Stimulated activated CD8-positive, alpha-beta memory T cell treated with anti-CD3 and anti-CD28 coated beads, Interleukin-4, amount 100 ng/mL, for 1 hour (primary cell): ENCODE results near the gene PLA2R1.

Experiments
- DNase-seq, 2 donors: peaks; one replicate each; pipeline ENCODE4 v3.0.0-alpha.2; 2020; ENCODE audit warnings: low read depth in 2 of 2, low spot score in 1 of 2

PLA2R1 gene

DNA sequence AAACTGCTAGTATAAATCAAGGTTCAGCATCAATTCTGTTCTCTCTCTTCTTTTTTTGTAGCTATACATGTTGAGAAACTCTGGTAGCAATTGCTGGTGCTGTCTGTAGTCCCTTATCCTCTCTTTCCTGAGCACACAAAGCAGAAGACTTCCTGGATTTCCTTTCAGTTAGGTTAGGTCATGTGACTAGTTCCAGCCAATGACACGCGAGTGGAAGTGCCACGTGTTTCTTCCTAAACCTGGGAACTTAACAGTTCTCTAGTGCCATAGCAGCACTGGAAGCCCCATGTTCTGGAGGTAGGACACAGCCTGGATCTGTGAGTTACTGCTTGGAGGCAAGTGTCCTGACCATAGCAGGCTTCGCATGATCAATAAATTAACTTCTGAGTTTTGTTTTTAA is 125.9 kb downstream of the PLA2R1 start:
- DNase-seq: no peak

DNA sequence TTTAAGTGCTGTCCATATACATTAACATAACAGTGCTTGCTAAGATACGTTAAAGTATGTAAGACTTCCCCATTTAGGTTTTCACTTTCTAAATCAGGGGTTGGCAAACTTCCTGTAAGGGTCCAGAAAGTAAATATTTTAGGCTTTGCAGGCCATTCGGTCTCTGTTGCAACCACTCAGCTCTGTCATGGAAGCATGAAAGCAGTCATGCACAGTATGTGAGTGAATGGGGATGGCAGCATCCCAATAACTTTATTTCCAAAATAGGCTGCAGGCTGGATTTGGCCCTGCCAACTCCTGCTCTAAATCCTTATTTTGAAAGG is 128.7 kb downstream of the PLA2R1 start:
- DNase-seq: no peak

DNA sequence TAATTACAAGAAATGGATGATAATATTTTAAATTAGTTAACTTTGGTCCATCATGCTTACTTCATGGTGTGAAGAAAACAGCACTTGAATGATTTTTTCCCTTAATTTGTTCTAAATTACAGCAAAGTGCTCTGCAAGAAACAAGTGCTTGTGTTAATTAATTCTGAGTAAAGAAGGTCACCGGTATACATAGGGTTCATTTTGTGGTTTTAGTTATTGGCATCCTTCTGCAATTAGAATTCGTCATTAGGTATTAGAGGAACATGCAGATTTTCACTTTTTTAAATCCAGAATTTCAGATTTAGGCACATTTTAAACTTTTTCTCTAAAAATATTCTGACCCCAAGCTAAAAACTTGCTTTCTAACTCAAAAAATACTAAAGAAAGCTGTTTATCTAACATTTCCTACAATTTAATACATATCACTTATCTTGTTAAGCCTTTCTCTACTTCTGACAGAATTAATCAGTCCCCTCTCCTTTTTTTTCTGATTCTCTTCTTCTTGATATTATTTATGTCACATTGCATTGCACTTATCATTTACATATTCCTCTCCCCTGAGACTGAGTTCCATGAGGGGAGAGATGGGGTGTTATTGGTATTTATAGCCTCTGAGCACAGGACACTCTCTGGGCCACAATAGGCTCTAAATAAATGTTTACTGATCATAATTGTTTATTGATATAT is 129.2 kb downstream of the PLA2R1 start:
- DNase-seq: no peak

DNA sequence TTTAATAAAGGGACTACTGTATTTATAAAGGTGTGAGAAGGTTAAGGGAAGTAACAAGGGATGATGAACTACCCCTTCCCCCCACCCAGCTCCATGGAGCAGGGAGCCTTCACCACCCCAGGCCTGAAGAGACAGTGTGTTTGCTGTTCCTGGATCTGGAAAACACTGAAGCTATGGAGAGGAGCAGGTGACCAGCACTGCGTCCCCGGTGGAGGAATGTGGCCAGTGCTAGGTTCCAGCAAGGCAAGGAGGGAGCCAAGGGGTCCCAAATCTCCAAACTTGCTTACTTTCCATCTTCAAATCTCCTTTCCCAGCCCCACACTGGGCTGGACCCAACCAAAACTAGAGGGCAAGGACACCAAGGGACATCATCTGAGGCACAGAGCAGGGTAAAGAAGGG is 135.7 kb downstream of the PLA2R1 start:
- no peak for DNase-seq

DNA sequence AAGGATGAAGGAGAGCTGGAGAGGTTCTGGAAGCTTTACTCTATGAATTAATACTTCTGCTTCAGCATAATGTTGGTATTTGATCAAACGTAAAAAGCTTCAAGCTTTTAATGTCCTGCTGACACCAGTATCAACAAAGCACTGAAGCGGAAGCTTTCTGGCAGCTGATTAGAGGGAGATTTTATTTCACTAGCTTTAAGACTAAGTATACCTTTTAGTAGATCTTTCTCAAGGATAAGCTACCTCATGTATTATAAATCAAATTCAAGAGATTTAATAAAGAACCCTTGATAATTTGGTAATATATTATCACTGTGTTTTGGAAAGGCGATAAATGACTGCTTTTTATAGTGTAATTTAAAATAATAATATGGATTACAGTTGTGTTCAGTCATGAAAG is 136.4 kb downstream of the PLA2R1 start:
- DNase-seq: no peak

DNA sequence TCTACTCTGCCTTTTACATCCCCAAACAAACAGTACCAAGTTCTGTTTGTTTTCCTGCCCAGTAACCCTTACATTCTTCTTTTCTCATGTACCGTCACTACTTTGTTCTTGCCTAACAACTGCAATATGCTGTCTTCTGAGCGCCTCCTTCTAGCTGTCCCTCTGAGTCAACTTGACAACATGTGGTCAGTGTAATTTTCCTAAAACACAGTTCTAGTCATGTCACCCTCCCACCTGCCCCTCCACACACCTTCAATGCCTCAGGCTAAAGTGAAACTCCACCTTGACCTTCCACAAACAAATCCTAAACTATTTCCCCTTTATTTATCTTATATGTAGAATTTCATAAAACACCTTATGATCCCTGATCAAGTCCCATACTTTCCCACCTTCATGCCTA is 139.9 kb downstream of the PLA2R1 start:
- DNase-seq: no peak

DNA sequence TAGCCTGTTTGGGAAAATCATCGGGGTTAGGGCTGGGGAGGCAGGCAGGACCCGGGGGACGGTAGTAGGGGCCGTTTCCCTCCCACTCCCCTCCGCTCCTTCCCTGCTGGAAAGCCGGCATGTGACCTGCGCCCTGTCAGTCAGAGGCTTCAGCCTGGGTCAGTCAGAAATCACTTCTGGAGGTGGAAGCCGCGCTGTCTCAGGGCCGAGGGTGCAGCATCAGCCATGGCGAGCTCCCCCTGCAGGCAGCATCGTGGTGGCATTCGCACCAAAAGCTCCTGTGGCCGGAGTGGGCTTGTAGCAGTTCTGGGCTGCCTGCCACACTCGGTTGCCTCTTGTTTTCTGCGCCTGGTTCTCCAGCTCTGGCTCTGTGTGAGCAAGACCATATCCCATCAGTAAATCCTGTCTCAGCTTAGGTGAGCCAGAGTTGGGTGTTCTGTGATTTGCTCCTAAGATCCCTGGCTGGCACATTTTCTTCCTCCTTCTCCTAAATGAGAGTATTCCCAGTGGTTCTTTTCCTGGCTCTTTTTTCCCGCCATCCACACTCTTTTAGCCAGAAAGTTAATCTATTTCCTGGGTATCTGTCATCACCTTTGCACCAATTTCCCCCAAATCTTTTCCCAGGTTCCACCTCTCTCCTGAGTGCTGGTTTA is 140.5 kb downstream of the PLA2R1 start:
- DNase-seq: peak; percentile 25 to 53

DNA sequence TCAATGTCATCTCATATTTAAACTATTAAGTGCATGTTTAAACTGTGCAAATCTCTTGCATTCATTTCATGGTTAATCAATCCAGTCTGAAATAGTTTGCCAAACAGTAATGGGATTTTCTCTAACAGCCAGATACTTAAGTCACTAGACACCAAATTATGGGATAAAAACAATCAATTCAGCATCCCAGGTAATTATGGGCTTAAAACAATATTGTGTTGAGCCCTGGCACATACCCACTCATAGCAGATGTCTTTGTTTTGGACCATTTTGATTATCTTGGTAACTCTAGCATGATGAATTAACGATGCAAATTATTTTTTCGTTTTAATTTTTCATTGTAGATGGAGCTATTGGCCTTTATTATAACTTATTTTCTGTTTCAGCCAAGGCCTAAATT is 145.9 kb downstream of the PLA2R1 start:
- no peak for DNase-seq

DNA sequence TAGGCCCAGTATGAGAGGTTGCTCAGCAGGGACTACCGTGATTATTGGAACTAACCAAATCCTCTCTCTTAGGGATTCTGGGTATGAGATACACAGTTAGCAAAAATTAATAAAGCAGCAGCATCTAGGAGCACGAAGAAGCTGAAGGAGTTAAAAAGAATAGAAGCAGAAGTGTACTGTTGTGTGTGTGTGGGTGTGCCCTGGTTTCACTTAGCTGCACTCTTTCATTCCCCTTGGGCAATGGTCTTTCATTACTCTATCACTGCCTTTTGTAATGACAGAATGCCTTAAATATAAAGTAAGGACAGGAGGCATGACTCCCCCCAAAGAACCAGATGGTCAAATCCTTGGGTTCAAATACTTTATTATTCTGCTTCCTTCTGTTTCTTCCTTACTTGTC is 148.5 kb downstream of the PLA2R1 start:
- no peak for DNase-seq

DNA sequence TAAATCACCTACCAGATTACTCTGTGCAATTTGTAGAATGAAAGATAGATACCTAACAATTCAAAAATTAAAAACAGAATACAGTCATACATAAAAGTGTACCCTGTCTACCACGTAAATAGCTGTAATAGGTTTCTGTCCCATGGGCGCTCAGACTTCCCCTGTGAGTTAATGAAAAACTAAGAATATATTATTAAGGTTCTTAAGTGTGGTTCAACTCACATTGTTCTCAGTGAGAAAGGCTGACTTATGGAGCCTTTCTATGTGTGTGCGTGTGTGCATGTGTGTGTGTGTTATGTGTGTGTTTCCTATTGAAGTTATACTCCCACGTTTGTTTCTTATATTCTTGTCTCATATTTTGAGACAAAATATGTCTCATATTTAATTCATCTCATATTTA is 149.8 kb downstream of the PLA2R1 start:
- DNase-seq: no peak

DNA sequence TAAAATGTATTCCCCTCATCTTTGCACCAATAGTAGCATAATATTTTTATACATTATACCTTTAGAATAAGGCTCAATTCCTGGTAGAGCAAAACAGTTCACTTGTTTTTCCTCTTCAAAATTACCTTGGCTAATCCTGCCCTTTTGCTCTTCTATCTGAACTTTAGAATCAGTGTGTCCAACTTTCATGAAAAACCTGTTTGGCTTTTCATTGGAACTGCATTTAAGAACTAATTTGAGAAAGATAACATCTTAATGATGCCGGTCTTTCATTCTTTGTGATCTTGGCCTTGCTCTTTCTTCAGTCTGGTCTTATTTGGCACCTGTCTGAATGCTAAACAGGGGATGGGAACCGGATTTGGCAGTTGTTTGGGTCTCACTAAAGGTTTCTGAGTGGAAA is 151.5 kb downstream of the PLA2R1 start:
- no peak for DNase-seq

DNA sequence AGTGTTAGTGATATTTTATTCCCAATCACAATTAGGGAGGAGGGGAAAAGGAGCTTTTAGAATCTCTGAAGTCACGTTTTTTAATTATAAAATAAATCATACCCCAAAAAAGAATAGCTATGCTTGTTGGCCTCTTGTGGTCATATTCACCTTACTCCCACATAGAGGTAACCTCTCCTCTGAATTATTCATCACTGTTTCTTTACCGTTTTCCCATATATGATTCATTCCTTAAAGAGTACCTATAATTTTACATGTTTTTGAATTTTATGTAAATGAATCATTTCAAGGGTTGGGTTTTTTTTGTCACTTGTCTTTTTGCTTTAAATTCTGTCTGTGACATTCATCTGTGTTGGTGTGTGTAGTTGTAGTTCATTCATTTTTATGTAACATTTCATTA is 153.8 kb downstream of the PLA2R1 start:
- DNase-seq: no peak

DNA sequence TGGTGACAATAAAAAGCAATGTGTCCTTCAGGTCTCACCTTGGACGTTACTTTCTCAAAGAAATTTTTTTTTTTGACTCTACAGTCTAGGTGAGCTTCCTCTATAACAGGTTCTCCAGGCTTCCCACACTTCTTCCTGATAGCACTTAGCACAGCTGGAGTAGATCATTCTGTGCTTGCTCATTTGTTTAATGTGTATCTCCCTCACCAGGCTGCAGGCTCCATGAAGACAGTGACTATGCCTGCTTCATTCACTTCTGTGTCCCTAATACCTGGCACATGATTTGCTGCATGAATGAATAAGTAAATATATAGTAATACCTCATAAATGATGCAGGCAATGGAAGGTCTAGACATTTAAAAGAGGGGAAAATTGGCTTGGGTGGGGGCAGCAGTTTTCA is 154.5 kb downstream of the PLA2R1 start:
- DNase-seq: no peak

DNA sequence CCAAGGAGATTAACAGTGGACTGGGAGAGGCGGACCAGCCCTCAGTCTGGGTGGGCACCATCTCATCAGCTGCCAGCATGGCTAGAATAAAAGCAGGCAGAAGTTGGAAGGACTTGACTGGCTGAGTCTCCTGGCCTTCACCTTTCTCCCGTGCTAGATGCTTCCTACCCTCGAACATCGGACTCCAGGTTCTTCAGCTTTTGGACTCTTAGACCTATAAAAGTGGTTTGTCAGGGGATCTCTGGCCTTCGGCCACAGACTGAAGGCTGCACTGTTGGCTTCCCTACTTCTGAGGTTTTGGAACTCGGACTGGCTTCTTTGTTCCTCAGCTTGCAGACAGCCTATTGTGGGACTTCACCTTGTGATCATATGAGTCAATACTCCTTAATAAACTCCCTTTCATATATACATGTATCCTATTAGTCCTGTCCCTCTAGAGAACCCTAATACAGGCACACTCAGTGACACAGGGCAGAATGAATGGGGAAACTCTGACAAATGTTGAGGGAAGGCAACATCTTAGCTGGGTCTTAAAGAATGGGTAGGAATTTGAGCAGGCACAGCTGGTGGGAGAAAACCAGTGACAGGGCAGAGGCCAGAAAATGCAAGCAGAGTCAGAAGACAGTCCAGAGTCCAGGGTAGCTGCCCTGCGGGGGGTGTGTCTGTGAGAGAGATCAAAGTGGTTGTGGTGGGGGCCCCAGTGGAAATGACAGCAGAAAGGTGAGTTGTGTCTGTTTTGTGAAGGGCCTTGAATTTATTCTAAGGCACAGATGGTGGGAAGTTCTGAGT is 156.3 kb downstream of the PLA2R1 start:
- DNase-seq: no peak

DNA sequence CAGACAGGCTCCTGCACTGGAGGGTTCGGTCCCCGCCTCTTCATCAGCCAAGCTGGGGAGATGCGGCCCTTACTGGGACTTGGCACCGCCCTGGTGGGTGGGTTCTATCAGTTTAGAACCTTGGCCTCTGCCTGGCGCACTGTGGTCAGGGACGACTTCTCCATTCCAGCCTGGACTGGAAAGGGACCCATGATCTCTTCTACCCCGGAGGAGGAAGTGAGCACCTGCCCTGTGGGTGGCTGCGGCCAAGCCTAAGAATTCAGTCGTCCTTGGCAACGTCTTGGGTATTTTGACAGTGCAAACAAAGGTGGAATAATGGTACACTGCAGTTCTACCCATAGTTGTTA is 157.5 kb downstream of the PLA2R1 start:
- DNase-seq: no peak

DNA sequence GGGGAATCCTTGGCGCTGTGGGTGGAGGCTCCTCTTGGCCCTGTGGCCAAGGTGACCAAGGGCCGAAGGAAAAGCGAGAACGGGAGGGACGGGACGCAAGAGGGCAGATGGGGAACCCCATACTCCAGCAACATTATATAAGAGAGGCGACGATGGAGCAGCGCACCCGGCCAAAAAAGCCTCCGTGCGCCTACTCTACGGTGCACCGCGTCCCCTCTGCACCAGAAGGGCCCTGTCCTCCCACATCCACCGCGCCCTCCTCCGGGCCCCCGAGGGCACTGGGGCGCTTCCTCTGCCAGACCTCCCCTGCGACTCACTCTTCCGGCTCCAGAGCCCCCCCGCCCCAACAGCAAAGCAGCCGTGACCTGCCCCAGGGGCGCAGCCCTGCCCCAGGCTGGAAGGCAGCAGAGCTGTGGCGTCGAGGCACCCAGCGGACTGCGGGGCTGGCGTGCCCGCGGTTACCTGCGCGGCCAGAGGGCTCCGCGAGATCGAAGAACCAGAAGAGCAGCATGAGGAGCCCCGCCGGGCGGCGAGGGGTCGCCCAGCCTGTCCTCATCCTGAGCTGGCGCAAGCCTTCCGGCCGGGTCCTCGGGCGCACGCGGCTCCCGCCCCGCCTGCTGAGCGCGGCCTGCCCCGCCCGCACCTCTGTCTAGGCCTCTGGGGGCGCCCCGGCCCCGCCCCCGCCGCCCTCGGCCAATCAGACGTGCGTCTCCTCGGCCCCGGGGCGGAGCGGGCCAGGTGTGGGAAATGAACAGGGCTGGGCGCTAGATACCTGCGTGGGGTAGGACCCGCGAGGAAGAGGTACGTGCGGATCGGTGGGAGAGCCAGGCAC is 158.1 kb downstream of the PLA2R1 start, which contains the start of gene LY75:
Gene LY75 (minus strand): TSS at position 630 of the 832 bp plus-strand sequence.
- DNase-seq: peak; percentile 41 to 65

DNA sequence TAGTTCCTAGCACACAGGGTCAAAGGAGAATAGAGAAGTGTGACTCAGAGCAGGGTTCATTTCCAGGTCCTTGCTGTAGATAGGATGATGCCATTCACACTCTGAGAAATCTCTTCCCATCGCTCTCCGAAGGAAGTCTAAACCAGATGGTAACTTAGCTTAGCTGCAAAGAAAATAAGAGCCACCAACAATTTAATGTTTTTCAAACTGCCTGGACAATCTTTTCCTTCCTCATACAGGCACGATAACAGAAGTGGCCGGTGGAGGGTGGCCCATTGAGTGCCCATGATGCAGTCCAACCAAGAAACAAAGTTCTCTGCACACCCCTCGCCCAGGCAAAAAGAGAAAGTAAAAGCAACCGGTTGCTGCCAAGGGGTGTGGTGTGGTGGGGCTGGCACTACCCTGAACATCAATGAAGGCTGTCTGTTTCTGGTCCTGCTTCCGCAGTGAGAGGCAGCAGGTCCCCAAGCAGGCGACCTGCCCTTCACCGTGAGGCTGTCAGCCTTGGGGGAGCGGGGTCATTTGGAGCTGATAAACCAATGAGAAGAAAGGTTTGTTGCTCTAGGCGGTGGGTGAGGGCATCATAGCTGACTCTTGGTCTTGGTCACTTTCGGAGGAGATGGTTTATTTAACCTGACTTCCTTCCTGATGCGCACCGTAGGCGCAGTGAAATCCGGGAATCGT is 158.8 kb downstream of the PLA2R1 start:
- DNase-seq: peak; percentile 18 to 23

DNA sequence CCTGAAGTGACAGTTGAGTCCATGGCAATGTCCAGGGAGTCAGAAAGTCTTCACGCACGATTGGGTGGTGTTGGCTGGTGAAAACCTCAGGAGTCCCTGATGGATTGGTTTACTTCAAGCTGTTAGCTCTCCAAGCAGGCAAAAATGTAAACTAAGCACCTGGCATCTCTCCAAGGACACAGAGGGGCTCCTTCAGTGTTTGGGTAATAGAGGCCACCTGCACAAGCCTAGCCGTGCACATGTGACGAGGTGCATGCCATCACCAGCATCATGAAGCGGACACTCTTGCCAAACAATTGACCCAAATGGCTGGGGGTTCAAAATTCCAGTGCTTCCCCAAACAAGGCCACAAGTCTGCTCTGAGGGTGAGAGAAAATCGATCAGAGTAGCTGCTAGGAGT is 159.7 kb downstream of the PLA2R1 start:
- DNase-seq: no peak

DNA sequence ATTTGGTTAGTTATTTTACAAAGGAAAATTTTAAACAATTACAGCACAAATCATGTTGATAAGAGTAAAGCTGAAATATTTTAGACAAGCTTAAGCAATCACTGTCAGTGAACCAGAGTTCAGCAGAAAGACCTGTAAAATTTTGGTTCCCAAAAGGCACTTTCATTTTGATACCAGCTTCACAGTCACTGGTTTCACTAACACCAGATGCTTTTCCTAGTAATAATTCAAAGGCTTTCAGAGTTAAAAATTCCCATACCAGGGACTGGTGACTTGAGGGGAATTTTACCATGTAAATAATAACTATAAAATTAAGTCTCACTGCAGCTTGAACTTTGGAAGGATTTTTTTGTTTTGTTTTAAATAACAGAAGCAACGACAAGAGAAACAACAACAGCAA is 162.1 kb downstream of the PLA2R1 start:
- DNase-seq: no peak

DNA sequence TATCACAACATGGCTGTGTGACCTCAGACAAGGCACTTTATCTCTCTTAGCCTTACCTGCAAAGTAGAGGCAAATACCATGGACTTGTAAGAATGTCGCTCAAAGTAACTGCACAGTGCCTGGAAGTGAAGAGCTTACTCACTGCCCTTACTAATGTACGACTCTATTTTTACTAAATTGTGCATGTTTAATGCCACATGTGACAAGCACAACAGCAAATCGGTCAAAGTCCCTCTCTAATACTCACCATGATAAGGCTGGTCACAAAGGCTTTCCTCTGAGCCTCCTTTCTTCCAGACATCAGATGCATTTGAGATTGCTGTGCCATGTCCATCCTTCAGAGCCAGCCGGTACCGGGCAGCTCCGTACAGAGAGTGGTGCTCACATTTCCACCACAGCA is 164.0 kb downstream of the PLA2R1 start:
- DNase-seq: no peak

DNA sequence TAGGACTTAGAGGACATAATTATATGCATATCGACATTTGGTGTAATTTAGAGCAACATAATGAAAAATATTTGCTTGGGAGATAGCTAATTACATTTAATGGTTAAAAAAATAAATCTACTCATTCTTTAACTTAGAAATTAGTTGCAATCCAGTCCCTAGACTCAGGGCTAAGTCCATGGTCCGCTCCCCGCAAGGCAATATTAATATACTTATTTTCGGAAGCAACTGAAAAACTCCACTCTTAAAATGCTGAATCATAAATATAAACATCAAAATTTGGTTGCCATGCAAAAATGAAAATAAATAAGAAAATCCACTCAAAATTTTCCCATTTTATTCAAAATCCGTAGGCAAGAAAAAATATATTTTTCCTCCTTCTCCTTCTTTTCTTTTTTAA is 164.7 kb downstream of the PLA2R1 start:
- no peak for DNase-seq
